Inflammatory macrophage treated with lipopolysaccharide for 1 hour (primary cell): ENCODE results near the gene CIPC.

ENCODE experiments used
- DNase-seq, 2 donors: peaks; one replicate each; pipeline ENCODE4 v3.0.0-alpha.2; 2020 to 2022

The CIPC gene

DNA sequence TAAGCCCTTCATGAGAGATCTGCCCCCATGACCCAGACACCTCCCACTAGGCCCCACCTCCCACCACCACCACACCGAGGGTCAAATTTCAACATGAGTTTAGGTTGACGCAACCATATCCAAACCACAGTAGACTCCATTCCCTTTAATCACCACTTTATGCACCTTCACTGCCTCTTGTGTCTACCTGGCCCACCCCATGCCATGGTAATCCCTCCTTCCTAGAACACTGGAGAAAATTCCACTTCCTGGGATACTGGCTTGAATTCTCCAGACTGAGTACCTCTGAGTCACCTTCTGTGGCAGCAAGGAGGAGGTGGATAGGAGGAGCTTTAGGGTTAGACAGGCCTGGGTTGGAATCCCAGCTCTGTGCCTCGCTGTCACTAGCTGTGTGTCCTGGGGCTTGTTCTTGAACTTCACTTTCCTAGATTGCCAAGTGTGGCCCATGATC lies 26.1 kb upstream of the CIPC start:
- DNase-seq = no peak

- DNase-seq = no peak
These were observed 23.1 kb upstream of the CIPC start for GRCh38 chr14:77074969-77075368.

DNA sequence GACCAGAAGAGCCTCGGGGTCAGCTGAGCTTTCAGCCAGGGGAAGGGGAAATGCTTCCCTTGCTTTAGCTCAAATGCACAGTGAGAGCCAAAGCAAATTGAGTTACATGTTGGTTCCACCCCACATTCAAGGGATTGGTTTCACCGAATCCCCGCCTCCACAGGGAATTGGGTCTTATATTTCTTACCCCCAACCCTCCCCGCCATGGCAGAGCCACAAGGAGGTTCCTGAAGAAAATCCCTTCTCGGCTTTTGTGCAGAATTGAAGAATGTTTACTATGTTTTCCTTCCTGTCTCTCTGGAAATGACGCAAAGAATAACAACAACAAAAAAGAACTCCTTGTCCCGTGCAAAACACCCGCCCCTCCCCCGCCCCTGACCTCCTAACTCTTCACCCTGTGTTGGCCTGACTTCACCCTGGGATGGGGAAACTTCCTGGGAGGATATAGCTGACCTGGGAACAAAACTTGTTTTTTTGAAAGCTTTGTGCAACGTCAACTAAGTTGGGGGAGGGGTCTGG lies 21.9 kb upstream of the CIPC start:
- no peak for DNase-seq

- DNase-seq = no peak
These were observed 21.0 kb upstream of the CIPC start for GRCh38 chr14:77077040-77077439.

DNA sequence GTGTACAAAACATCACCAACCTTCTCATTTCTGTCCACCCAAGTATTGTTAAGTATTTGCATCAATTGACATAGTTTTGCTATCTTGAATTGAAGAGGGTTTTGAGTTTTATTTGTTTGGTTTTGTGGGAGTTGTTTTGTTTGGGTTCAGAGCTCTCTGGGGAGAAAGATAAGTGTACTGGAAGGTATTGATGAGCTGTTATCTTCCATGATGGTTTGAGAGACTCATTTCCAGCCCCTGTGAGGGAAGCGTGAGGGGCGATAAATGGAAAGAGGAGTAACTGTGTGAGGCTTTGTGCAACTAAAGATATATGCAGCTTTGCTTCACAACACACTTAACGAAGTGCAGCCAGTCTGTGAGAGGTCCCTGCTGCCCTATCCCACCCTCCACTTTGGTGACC lies 15.7 kb upstream of the CIPC start:
- DNase-seq = no peak

- no peak for DNase-seq
These were observed 15.0 kb upstream of the CIPC start for GRCh38 chr14:77083082-77083481.

- DNase-seq = no peak
These were observed 13.1 kb upstream of the CIPC start for GRCh38 chr14:77084985-77085384.

DNA sequence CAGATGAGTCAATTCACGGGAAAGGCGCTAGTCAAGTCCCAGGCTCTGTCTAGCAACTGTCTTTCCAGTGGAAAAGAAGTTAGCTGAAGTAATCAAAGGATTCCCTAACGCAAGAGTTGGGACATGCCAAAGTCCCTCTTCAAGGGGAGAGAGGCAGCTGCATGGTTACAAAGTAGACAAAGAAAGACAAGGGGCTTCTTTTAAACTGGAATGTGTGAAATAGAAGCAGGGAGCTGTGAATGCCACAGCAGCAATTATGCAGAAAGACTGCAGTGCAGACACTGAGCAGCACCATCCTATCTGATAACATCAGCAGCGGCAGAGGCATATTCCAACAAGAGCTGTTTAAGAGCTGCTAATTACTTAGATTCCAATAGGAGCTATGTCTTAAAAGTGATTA lies 12.5 kb upstream of the CIPC start:
- no peak for DNase-seq

GRCh38 chr14:77086017-77086727 lies 11.9 kb upstream of the CIPC start:
- no peak for DNase-seq

GRCh38 chr14:77086951-77087350 lies 11.1 kb upstream of the CIPC start:
- DNase-seq = no peak

GRCh38 chr14:77087631-77088030 lies 10.4 kb upstream of the CIPC start:
- no peak for DNase-seq

DNA sequence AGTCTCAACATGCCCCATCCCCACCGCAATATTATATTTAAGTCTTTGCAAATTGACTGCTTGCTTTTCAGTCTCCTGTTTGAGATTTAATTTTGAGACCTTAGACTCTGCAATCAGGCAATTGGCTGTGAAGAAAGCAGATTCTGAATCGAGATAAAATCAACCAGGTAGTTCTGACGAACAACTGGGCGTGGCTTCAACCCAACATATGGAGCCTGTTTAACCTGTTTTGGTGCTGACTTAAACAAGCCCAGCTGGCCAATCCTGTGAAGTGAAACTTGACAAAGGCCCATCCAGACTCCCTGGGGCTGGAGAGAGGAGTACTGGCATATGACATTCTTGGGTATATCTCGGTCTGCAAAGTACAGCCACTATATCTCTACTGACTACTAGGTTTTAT lies 9.8 kb upstream of the CIPC start:
- DNase-seq = no peak

DNA sequence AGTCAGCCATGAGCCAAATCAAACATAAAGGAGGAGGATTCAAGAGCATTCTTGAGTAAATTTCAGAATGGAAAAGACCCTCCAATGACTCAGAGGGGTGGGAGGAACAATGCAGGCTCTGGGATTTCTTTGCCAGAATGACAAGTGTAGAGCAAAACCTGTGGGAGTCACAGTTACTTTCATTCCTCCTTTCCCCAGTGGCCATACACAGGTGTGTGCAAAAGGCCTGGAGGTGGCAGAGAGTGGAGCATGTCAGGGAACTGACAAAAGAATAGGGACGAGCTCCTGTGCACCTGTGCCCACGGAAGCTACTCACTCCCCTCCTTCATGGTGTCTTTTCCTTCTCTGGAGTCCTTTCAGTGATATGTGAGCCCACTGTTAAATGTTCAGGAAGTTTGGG lies 9.4 kb upstream of the CIPC start:
- DNase-seq = no peak

GRCh38 chr14:77091518-77091917 lies 6.5 kb upstream of the CIPC start:
- no peak for DNase-seq

DNA sequence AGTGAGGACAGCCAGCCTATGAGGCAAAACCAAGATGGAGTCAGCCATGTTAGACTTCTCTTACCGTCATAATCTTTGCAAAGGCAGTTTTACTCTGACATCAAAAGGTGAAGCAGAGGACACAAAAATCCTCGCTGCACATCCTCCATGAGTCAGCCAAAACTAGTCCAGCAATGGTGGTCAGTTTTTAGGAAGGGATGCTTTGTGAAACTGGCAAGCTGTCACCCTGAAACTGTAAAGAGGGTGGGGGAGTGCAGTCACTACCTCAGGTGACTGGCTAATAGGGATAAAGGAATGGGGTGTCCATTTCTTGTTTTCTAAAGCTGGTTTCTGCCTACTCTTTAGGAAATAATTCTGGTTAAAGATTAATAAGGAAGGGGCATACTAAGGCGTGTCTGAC lies 5.4 kb upstream of the CIPC start:
- DNase-seq = no peak

DNA sequence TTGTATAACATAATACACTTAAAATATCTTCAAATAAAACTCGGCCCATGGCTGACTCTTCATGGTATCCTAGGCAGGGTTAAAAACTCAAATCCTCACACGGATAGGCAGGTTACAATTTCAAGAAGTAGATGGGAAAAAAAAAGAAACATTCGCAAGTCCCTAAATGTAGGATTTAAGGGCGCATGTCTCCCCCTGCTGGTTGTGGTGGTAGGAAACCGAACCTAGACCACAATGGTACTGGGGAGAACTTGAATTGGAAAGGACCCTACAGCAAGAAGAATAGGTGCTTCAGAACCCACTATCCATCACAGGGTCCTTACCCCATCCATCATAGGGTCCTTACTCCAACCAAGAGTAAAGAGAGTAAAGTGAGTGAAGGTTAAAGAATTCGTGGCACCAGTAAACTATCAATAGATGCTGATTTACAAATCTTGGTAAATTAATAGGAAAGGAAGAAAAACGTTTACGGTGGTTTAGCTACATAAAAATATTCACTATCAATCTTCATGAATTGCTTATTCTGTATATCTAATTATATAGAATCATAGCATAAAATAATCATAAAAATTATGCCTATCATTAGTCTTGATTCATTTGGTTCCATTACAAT lies 3.3 kb upstream of the CIPC start:
- DNase-seq = peak; percentile 72 to 95

DNA sequence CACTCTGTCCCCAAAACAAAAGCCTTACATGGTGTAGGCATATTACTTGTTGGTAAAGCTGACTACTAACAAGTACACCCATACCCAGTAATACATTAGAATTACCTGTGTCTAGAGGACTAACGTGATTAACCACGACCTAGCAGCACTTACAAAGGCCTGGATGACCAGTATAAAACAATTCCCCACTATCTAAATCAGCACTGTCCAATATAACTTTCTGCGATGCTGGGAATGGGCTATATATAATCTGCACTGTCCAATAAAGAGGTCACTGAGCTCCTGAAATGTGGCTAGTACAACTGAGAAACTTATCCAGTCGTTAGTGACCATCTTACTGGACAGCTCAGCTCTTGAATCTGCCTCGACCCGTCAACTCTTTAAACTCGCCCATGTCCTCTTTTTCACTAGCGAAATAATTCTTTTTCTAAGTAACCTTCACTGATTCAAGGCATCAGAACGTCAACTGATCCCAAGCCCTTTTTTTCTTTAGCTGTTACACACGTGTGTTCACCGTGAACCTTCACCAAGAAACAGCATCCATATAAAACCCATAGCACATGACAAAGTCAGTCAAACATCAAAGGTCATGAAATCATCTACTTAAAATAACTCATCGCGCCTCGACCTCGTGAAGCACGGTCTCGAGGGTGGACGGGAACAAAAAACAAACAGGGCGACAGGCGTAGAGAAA lies 905 bp upstream of the CIPC start:
- DNase-seq = peak; percentile 52 to 69

DNA sequence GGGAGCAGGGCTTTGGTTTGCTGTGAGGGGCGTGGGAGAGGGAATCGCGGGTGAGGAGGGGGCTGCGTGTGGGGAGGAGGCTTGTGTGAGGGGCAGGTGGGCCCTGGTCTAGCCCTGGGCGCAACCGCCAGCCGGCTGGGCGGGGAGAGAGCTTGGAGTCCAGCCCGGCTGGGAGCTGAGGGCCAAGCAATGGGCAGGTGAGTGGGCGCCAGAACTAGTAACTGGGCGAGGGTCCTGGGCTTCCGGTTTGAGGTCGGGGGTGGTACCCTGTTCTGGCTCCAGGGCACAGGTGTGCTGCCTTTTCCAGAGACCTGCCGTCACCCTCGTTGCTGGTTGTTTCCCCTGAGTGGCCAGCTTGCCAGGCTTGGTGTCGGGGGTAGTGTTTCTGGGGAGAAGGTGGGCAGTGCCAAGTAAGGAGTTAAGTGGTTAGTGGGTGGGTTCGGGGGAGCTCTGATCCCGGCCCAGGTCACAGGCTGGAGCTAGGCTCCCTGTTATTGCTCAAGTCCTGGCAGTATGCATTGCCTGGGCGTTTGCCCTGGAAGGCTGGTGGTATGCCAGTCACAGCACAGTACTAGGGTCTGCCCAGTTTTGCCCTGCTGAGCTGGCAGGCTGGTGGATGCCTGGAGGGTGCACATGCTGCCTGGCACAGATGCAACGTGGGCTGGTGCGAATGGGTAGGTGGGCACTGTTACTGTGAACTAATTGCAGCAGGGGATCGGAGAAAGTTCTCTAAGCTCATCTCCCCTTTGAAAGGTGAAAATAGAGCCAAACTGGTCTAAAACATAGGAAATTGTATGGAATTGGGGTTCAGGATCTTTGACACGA lies 683 bp downstream of the CIPC start:
- DNase-seq = no peak

DNA sequence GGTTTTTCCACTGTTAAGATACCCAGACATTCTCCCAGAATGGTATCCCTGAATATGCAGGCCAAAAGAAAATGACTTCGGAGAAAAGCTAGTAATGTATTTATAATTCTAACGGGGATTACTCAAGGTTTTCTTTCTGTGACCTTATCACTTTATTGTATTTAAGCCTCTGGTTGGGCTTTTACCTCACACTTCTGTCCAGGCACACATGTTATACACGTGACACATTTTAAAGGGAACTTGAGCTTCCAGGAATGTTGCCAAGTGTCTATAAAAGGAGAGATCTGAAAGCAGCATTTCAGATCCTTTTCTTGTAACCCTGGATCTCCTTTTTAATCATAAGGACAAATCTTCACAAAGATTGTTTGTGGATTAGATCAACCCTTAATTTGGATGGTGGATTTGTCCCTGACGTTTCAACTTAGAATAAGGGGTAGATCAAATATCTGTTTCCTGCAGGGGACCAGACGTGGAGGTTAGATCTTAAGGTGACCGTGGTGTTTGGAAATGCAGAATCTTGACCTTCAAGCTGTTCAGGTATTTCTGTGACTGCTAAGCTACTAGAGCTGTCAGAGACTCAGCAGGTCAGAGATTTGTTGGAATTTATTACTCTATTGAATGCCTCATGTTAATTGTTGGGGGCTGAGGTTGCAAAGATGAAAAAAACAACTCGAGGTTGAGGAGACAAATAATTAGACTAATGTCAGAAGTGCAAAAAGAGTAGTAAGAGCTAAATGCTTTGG lies 1.5 kb downstream of the CIPC start:
- DNase-seq = peak; percentile 51 to 52

- DNase-seq = no peak
These were observed 2.9 kb downstream of the CIPC start for GRCh38 chr14:77100961-77101360.

GRCh38 chr14:77102154-77102553 lies 4.1 kb downstream of the CIPC start:
- DNase-seq = no peak

DNA sequence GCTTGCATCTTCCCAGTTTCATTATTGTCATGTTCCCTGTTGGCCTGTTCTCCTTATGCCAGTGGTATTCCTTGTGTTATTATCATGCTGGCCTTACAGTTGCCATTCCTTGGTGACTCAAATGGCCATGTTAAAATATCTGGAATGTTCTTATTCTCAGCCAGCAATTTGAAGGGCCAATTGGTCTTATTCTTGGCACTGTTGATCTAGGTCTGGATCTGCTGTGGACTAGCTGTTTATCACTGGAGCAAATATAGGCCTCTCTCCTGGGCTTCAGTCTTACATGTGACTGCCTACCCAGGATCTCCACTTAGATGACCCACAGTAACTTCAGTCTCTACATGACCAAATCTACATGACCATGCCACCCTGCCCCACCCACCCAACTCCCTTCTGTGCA lies 5.4 kb downstream of the CIPC start:
- DNase-seq = no peak
